ENCODE measurements around the gene FBXL14.
A peak's percentile ranks its signal among the peaks of the same experiment; 100 is the strongest.
"Not testable (repeated sequence)": the region's sequence is repeated elsewhere in the genome, so short reads cannot be mapped to it uniquely, and the experiment has no call there.

FBXL14 gene

GRCh38 chr12:1566449-1567135 lies 27.8 kb downstream of the FBXL14 start:
- DNase-seq, result no peak

- no peak for DNase-seq
These were observed 29.2 kb downstream of the FBXL14 start for GRCh38 chr12:1565172-1565571.

GRCh38 chr12:1564067-1564466 lies 30.3 kb downstream of the FBXL14 start:
- DNase-seq, result no peak

GRCh38 chr12:1562813-1563407 lies 31.5 kb downstream of the FBXL14 start:
- no peak for DNase-seq

- DNase-seq, result no peak
These were observed 33.7 kb downstream of the FBXL14 start for GRCh38 chr12:1560704-1561103.

GRCh38 chr12:1559676-1560091 lies 34.7 kb downstream of the FBXL14 start:
- no peak for DNase-seq

- DNase-seq, result not testable (repeated sequence)
These were observed 36.3 kb downstream of the FBXL14 start for GRCh38 chr12:1558108-1558507.

GRCh38 chr12:1553987-1554982 lies 40.1 kb downstream of the FBXL14 start:
- no peak for DNase-seq

GRCh38 chr12:1553536-1553935 lies 40.8 kb downstream of the FBXL14 start:
- no peak for DNase-seq

- DNase-seq, result no peak
These were observed 41.4 kb downstream of the FBXL14 start for GRCh38 chr12:1552911-1553491.

GRCh38 chr12:1552171-1552570 lies 42.2 kb downstream of the FBXL14 start:
- DNase-seq, result no peak

- no peak for DNase-seq
These were observed 42.9 kb downstream of the FBXL14 start for GRCh38 chr12:1551496-1551895.

GRCh38 chr12:1546931-1547640 lies 47.3 kb downstream of the FBXL14 start:
- no peak for DNase-seq

GRCh38 chr12:1544996-1545700 lies 49.2 kb downstream of the FBXL14 start:
- no peak for DNase-seq

GRCh38 chr12:1542599-1542998 lies 51.8 kb downstream of the FBXL14 start:
- no peak for DNase-seq

GRCh38 chr12:1540690-1541089 lies 53.7 kb downstream of the FBXL14 start:
- DNase-seq, result no peak

GRCh38 chr12:1539135-1539534 lies 55.2 kb downstream of the FBXL14 start:
- DNase-seq, result no peak

- no peak for DNase-seq
These were observed 57.6 kb downstream of the FBXL14 start for GRCh38 chr12:1536817-1537216.

GRCh38 chr12:1534748-1535147 lies 59.6 kb downstream of the FBXL14 start:
- DNase-seq, result no peak

GRCh38 chr12:1533602-1534304 lies 60.6 kb downstream of the FBXL14 start:
- DNase-seq, result peak; percentile 32 to 38

GRCh38 chr12:1533205-1533601 lies 61.2 kb downstream of the FBXL14 start:
- DNase-seq, result peak in 1 of 2 donors; percentile 26

Data from CD4-positive, alpha-beta T cell treated with Interleukin-1 beta for 1 hour (primary cell).